ENCODE results near the gene PITPNC1. TPM values are rescaled to one million over a fixed set of nuclear protein-coding genes. Genes with fewer than 3 reads are reported as not detected.
A peak's percentile ranks its signal among the peaks of the same experiment; 100 is the strongest.

The PITPNC1 gene
- total RNA-seq, 1 experiment from 2014 or later, result 6.9 TPM

GRCh38 chr17:67365738-67366192 is 11.3 kb upstream of the PITPNC1 start:
- CTCF ChIA-PET, result interaction anchor here (0.5 kb wide), 1 partner anchor 362 kb away, joined by 4 read pairs; no protein-coding TSS in a partner anchor
- TF ChIP-seq, protein P1, sequence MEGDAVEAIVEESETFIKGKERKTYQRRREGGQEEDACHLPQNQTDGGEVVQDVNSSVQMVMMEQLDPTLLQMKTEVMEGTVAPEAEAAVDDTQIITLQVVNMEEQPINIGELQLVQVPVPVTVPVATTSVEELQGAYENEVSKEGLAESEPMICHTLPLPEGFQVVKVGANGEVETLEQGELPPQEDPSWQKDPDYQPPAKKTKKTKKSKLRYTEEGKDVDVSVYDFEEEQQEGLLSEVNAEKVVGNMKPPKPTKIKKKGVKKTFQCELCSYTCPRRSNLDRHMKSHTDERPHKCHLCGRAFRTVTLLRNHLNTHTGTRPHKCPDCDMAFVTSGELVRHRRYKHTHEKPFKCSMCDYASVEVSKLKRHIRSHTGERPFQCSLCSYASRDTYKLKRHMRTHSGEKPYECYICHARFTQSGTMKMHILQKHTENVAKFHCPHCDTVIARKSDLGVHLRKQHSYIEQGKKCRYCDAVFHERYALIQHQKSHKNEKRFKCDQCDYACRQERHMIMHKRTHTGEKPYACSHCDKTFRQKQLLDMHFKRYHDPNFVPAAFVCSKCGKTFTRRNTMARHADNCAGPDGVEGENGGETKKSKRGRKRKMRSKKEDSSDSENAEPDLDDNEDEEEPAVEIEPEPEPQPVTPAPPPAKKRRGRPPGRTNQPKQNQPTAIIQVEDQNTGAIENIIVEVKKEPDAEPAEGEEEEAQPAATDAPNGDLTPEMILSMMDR (IDR thresholded peaks at IDR 0.05; ENCODE audit: unreplicated experiment), result no peak
- H3K27ac Mint-ChIP-seq (ENCODE audit: unreplicated experiment), result peak overlapping the region; percentile 89
- intact Hi-C loops (cut with micrococcal nuclease; ENCODE audit: unreplicated experiment), result no loop called here
- no peaks in the 10 kb centered on the region for H3K9me3 Mint-ChIP-seq (ENCODE audit: low read depth, unreplicated experiment)
- H3K27me3 Mint-ChIP-seq (ENCODE audit: unreplicated experiment), result no peaks in the 10 kb centered on the region
- H3K4me1 Mint-ChIP-seq (ENCODE audit: low read depth, unreplicated experiment), result peaks cover 5% of the 10 kb centered on the region
- peak overlapping the region; percentile 95 for H3K4me3 Mint-ChIP-seq (ENCODE audit: low read depth, unreplicated experiment)
- no TSS peak for BruUV-seq (replicated peaks)
- DNase-seq, result no peak
- H3K36me3 Mint-ChIP-seq (ENCODE audit: insufficient read depth, unreplicated experiment), result peaks cover 56% of the 10 kb centered on the region

DNA sequence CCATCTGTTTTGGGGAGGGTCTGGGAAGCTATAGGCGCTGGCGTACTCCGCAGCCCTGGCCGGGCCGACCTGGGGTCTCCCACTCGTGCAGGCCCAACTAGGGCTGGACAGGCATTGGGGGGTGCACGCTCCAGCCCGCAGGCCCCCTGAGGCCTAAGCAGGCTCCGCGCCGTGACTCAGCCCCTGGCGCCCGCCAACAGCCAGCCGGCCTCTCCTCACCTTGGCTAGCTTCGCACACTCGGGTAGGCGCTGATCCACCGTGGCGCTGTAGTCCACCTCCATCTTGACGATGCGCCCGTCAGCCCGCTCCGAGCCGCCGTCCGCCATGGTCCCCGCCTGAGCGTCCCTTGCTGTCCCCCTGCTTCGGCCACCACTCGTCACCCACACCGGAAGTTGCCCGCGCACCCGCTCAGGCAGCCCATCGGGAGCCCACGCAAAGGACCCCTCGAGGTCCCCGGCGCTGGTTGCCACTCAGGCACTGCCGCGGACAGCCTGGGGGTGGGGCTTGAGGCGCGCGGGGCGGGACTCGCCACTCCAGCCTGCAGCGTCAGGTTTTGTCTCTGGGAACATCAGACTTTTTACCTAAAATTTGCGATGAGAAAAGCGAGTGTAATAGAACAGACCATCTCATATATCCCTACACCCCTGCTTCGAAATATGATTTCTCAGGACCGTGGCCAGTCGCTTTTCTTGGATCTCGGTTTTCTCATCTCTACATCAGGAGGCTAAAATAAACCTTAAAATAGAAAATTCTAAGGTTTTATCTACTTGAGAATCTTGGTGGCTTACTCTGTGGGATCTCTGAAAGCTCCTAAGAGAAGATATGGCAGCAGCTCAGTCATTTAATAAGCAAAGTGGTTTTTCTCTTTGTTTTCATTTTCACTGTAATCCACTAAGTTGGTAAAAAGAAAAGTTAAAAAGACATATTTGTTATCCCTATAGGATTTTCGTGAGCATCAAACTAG is 10.6 kb upstream of the PITPNC1 start, which contains the start of gene PSMD12:
TSS of gene PSMD12 (minus strand) at position 385 of the 965 bp plus-strand sequence. CDS start at position 327, 58 bp downstream.
- Mint-ChIP-seq H3K9me3 (ENCODE audit: low read depth, unreplicated experiment) (no peaks in the 10 kb centered on the region), H3K4me3 (ENCODE audit: low read depth, unreplicated experiment) (peak within 1 kb of the TSS; percentile 95), H3K36me3 (ENCODE audit: insufficient read depth, unreplicated experiment) (peaks cover 50% of the 10 kb centered on the region), H3K27me3 (ENCODE audit: unreplicated experiment) (no peaks in the 10 kb centered on the region), H3K4me1 (ENCODE audit: low read depth, unreplicated experiment) (no peaks in the 10 kb centered on the region), H3K27ac (ENCODE audit: unreplicated experiment) (peak within 1 kb of the TSS; percentile 89)
- TF ChIP-seq, protein P1 (IDR thresholded peaks at IDR 0.05; ENCODE audit: unreplicated experiment), result no peak
- intact Hi-C loops (cut with micrococcal nuclease; ENCODE audit: unreplicated experiment), result no loop called here
- BruUV-seq (replicated peaks), result no TSS peak
- CTCF ChIA-PET, result interaction anchor here (0.5 to 0.6 kb wide), 2 partner anchors 10 to 361 kb away, joined by 4 to 6 read pairs; no protein-coding TSS in a partner anchor
- DNase-seq, result peak; percentile 96

- CTCF ChIA-PET, result interaction anchor here (0.6 kb wide), 1 partner anchor 71 kb away, joined by 5 read pairs; no protein-coding TSS in a partner anchor
- intact Hi-C loops (cut with micrococcal nuclease; ENCODE audit: unreplicated experiment), result no loop called here
- Mint-ChIP-seq H3K4me1 (ENCODE audit: low read depth, unreplicated experiment) (peaks cover 6% of the 10 kb centered on the region), H3K36me3 (ENCODE audit: insufficient read depth, unreplicated experiment) (peaks cover 23% of the 10 kb centered on the region), H3K27me3 (ENCODE audit: unreplicated experiment) (no peaks in the 10 kb centered on the region), H3K27ac (ENCODE audit: unreplicated experiment) (no peak overlapping the region), H3K4me3 (ENCODE audit: low read depth, unreplicated experiment) (no peak overlapping the region), H3K9me3 (ENCODE audit: low read depth, unreplicated experiment) (no peaks in the 10 kb centered on the region)
- TF ChIP-seq, protein P1 (IDR thresholded peaks at IDR 0.05; ENCODE audit: unreplicated experiment), result no peak
- no TSS peak for BruUV-seq (replicated peaks)
- no peak for DNase-seq
Measured at GRCh38 chr17:67369676-67370075, 7.4 kb upstream of the PITPNC1 start.

DNA sequence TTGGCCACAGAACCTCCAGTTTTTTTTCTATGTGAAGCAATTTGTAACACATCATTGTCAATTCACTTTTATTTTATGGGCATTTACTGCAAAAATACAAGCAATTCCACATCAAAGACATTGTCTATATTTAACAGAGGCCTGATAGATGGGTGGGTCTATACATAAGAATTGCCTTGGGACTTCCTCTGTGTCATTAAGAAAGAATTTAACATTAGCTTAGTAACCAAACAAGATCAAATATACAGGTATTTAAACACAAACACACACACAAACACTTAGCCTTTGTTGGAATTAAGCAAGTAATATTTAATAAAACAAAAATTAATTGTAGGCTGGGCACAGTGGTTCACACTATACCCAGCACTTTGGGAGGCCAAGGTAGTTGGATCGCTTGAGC is 4.3 kb upstream of the PITPNC1 start:
- BruUV-seq (replicated peaks), result no TSS peak
- TF ChIP-seq, protein P1 (IDR thresholded peaks at IDR 0.05; ENCODE audit: unreplicated experiment), result no peak
- no peak overlapping the region for H3K27ac Mint-ChIP-seq (ENCODE audit: unreplicated experiment)
- no peak overlapping the region for H3K4me3 Mint-ChIP-seq (ENCODE audit: low read depth, unreplicated experiment)
- CTCF ChIA-PET, result interaction anchor here (0.7 kb wide), 1 partner anchor 48 kb away, joined by 4 read pairs; no protein-coding TSS in a partner anchor
- peaks cover 13% of the 10 kb centered on the region for H3K36me3 Mint-ChIP-seq (ENCODE audit: insufficient read depth, unreplicated experiment)
- H3K4me1 Mint-ChIP-seq (ENCODE audit: low read depth, unreplicated experiment), result peaks cover 11% of the 10 kb centered on the region
- intact Hi-C loops (cut with micrococcal nuclease; ENCODE audit: unreplicated experiment), result no loop called here
- no peaks in the 10 kb centered on the region for H3K9me3 Mint-ChIP-seq (ENCODE audit: low read depth, unreplicated experiment)
- H3K27me3 Mint-ChIP-seq (ENCODE audit: unreplicated experiment), result no peaks in the 10 kb centered on the region
- no peak for DNase-seq

All from Calu3 (cell line).